HepG2 (cell line): Measurements from ENCODE around the gene RHBDL3. TPM values are rescaled to one million over a fixed set of nuclear protein-coding genes. Genes with fewer than 3 reads are reported as not detected.

Experiments
- FOXP1 ChIP-seq, 2 experiments: fragments of 450-650 bp in 1 of 2; IDR thresholded peaks; 2 replicates each; pipeline ENCODE4 v1.6.1; 2017 to 2018; ENCODE audit warnings: antibody characterized with exemption in 1 of 2
- GFI1 ChIP-seq: sonication (generic); formaldehyde crosslinking; IDR thresholded peaks from 2 replicates; pipeline ENCODE4 v1.5.0; 2020; ENCODE audit warnings: missing genetic modification reagents, mild to moderate bottlenecking, borderline replicate concordance
- GTF3A ChIP-seq: sonication (generic); formaldehyde crosslinking; conservative IDR thresholded peaks from 2 replicates; pipeline ENCODE4 v1.4.0; 2020; ENCODE audit warnings: mild to moderate bottlenecking, missing genetic modification reagents
- ISL2 ChIP-seq: sonication (generic); formaldehyde crosslinking; IDR thresholded peaks from 2 replicates; pipeline ENCODE4 v1.5.0; 2020; ENCODE audit warnings: missing genetic modification reagents
- KLF16 ChIP-seq, 2 experiments: sonication (generic) in 1 of 2; formaldehyde crosslinking in 1 of 2; IDR thresholded peaks; 2 replicates each; pipeline versions ENCODE4 v1.6.1 to v1.8.0; 2016 to 2023; ENCODE audit warnings: missing genetic modification reagents in 2 of 2, missing compliant biosample characterization in 1 of 2
- NFE2L1 ChIP-seq: sonication (generic); formaldehyde crosslinking; IDR thresholded peaks from 2 replicates; pipeline ENCODE4 v1.4.0; 2020; ENCODE audit warnings: missing genetic modification reagents, mild to moderate bottlenecking, borderline replicate concordance
- RFX3 ChIP-seq: IDR thresholded peaks from 2 replicates; pipeline ENCODE4 v1.6.1; 2016; ENCODE audit warnings: missing biosample characterization, missing genetic modification reagents
- SMAD3 ChIP-seq: sonication (generic); formaldehyde crosslinking; IDR thresholded peaks from 2 replicates; pipeline ENCODE4 v1.4.0; 2020; ENCODE audit warnings: missing genetic modification reagents
- TFDP1 ChIP-seq: IDR thresholded peaks from 2 replicates; pipeline ENCODE4 v1.6.1; 2016; ENCODE audit warnings: missing compliant biosample characterization, missing genetic modification reagents, borderline replicate concordance
- TRIM24 ChIP-seq: sonication (generic); formaldehyde crosslinking; IDR thresholded peaks from 2 replicates; pipeline ENCODE4 v1.8.0; 2022; ENCODE audit warnings: mild to moderate bottlenecking, missing genetic modification reagents
- ZNF296 ChIP-seq: sonication (generic); formaldehyde crosslinking; conservative IDR thresholded peaks from 2 replicates; pipeline ENCODE4 v1.5.0; 2020; ENCODE audit warnings: mild to moderate bottlenecking, missing genetic modification reagents
- ZNF766 ChIP-seq: sonication (generic); formaldehyde crosslinking; IDR thresholded peaks from 2 replicates; pipeline ENCODE4 v1.5.0; 2020; ENCODE audit warnings: missing genetic modification reagents, borderline replicate concordance
- ZNF790 ChIP-seq: sonication (generic); formaldehyde crosslinking; IDR thresholded peaks from 2 replicates; pipeline ENCODE4 v1.8.0; 2022; ENCODE audit warnings: missing genetic modification reagents, mild to moderate bottlenecking, borderline replicate concordance
- polyA plus RNA-seq, 8 experiments: library from polyadenylated mRNA; depleted of rRNA in 3 of 8; stranded (reverse) in 7 of 8; unstranded in 1 of 8; fragments of >200 nt; fragmentation: Illumina TruSeq in 4 of 8; extraction: Trizol in 4 of 8; gene quantifications; 2 replicates each; pipeline versions ENCODE4 v1.2.1 to v1.2.3, GENCODE V29; 2011 to 2016; ENCODE audit warnings: low read depth in 4 of 8, missing spikeins in 1 of 8, mixed read lengths in 1 of 8; ENCODE audit not compliant: insufficient read depth in 1 of 8
- total RNA-seq, 5 experiments: library from RNA; depleted of rRNA; stranded (reverse); fragments of >200 nt; fragmentation: Illumina TruSeq; extraction: Trizol; gene quantifications; 2 replicates each; pipeline ENCODE4 v1.2.3, GENCODE V29; 2016; ENCODE audit warnings: low read depth in 1 of 5
- TF ChIP-seq, protein P1 (sequence below): sonication (generic); formaldehyde crosslinking; IDR thresholded peaks from 2 replicates; pipeline ENCODE4 v1.4.0; 2020; ENCODE audit warnings: mild to moderate bottlenecking, missing genetic modification reagents
- TF ChIP-seq, protein P2 (sequence below): sonication (generic); formaldehyde crosslinking; IDR thresholded peaks from 2 replicates; pipeline ENCODE4 v1.5.1; 2020; ENCODE audit warnings: missing genetic modification reagents, mild to moderate bottlenecking, borderline replicate concordance

The RHBDL3 gene
- total and polyA plus RNA-seq, 2 of the 13 experiments (the other 11 are each of a cell fraction or from before 2014, with no cell fraction given), result 0.09 TPM; not detected in 1

GRCh38 chr17:32349854-32350665 is 84.4 kb downstream of the RHBDL3 start, which contains the start of gene ZNF207 (continued):
- TF ChIP-seq, protein P1, sequence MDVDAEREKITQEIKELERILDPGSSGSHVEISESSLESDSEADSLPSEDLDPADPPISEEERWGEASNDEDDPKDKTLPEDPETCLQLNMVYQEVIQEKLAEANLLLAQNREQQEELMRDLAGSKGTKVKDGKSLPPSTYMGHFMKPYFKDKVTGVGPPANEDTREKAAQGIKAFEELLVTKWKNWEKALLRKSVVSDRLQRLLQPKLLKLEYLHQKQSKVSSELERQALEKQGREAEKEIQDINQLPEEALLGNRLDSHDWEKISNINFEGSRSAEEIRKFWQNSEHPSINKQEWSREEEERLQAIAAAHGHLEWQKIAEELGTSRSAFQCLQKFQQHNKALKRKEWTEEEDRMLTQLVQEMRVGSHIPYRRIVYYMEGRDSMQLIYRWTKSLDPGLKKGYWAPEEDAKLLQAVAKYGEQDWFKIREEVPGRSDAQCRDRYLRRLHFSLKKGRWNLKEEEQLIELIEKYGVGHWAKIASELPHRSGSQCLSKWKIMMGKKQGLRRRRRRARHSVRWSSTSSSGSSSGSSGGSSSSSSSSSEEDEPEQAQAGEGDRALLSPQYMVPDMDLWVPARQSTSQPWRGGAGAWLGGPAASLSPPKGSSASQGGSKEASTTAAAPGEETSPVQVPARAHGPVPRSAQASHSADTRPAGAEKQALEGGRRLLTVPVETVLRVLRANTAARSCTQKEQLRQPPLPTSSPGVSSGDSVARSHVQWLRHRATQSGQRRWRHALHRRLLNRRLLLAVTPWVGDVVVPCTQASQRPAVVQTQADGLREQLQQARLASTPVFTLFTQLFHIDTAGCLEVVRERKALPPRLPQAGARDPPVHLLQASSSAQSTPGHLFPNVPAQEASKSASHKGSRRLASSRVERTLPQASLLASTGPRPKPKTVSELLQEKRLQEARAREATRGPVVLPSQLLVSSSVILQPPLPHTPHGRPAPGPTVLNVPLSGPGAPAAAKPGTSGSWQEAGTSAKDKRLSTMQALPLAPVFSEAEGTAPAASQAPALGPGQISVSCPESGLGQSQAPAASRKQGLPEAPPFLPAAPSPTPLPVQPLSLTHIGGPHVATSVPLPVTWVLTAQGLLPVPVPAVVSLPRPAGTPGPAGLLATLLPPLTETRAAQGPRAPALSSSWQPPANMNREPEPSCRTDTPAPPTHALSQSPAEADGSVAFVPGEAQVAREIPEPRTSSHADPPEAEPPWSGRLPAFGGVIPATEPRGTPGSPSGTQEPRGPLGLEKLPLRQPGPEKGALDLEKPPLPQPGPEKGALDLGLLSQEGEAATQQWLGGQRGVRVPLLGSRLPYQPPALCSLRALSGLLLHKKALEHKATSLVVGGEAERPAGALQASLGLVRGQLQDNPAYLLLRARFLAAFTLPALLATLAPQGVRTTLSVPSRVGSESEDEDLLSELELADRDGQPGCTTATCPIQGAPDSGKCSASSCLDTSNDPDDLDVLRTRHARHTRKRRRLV (CRISPR knock-in tag), result peak; percentile 53; the same call in 1 of the 2 replicates
- TF ChIP-seq GTF3A (CRISPR knock-in tag) (no peak), ZNF790 (CRISPR knock-in tag) (0 out of 2 replicates have a peak, but pooled peaks have one; percentile 21), NFE2L1 (CRISPR knock-in tag) (no peak), ISL2 (peak; percentile 16; the same call in 1 of the 2 replicates), TFDP1 (CRISPR knock-in tag) (peak; percentile 61; the same call in 1 of the 2 replicates), ZNF296 (no peak), ZNF766 (CRISPR knock-in tag) (0 out of 2 replicates have a peak, but pooled peaks have one; percentile 20), SMAD3 (CRISPR knock-in tag) (peak; percentile 46; the same call in 1 of the 2 replicates), TRIM24 (CRISPR knock-in tag) (no peak), FOXP1 (IDR thresholded peaks at IDR 0.05) (no peak), FOXP1 (CRISPR knock-in tag; IDR thresholded peaks at IDR 0.05) (no peak), GFI1 (no peak), KLF16 (CRISPR knock-in tag; IDR thresholded peaks at IDR 0.05) (peak in 1 of 2 experiments; percentile 73; a peak in 2 of 4 replicates), RFX3 (CRISPR knock-in tag) (no peak)
- TF ChIP-seq, protein P2, sequence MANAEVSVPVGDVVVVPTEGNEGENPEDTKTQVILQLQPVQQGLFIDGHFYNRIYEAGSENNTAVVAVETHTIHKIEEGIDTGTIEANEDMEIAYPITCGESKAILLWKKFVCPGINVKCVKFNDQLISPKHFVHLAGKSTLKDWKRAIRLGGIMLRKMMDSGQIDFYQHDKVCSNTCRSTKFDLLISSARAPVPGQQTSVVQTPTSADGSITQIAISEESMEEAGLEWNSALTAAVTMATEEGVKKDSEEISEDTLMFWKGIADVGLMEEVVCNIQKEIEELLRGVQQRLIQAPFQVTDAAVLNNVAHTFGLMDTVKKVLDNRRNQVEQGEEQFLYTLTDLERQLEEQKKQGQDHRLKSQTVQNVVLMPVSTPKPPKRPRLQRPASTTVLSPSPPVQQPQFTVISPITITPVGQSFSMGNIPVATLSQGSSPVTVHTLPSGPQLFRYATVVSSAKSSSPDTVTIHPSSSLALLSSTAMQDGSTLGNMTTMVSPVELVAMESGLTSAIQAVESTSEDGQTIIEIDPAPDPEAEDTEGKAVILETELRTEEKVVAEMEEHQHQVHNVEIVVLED (CRISPR knock-in tag), result peak; percentile 62
